Loucy (cell line): Measurements from ENCODE around the gene MUCL3.
A peak's percentile ranks its signal among the peaks of the same experiment; 100 is the strongest.

ENCODE experiments used
- H2AFZ ChIP-seq: fragments of 200-600 bp; sonication (generic); 2 replicates; pipeline ENCODE4 v1.6.0; 2016; ENCODE audit warnings: antibody characterized with exemption, mild to moderate bottlenecking, low read length, moderate library complexity
- H3F3A ChIP-seq: fragments of 200-600 bp; 2 replicates; pipeline ENCODE4 v1.6.0; 2016; ENCODE audit warnings: antibody characterized with exemption, low read depth, mild to moderate bottlenecking
- H3K27me3 ChIP-seq: fragments of 200-600 bp; sonication (generic); 2 replicates; pipeline ENCODE4 v1.6.1; 2014; ENCODE audit warnings: low read length, mild to moderate bottlenecking; ENCODE audit not compliant: insufficient read depth, poor library complexity, severe bottlenecking
- H3K36me3 ChIP-seq: fragments of 200-600 bp; sonication (generic); 2 replicates; pipeline ENCODE4 v1.6.1; 2016; ENCODE audit warnings: low read length; ENCODE audit not compliant: insufficient read depth
- H3K4me1 ChIP-seq: fragments of 200-600 bp; sonication (generic); 2 replicates; pipeline ENCODE4 v1.5.1; 2014; ENCODE audit warnings: low read length, mild to moderate bottlenecking; ENCODE audit not compliant: insufficient read depth, poor library complexity, severe bottlenecking
- H3K4me2 ChIP-seq: fragments of 200-600 bp; sonication (generic); 2 replicates; pipeline ENCODE4 v1.6.0; 2014; ENCODE audit warnings: antibody characterized with exemption, low read length, low read depth, mild to moderate bottlenecking; ENCODE audit not compliant: poor library complexity, severe bottlenecking
- H3K4me3 ChIP-seq: fragments of 200-600 bp; sonication (generic); 2 replicates; pipeline ENCODE4 v1.5.1; 2014; ENCODE audit warnings: low read length, mild to moderate bottlenecking, mixed read lengths; ENCODE audit not compliant: poor library complexity, severe bottlenecking
- H3K79me2 ChIP-seq: fragments of 200-600 bp; sonication (generic); 2 replicates; pipeline ENCODE4 v1.6.1; 2014; ENCODE audit warnings: low read length; ENCODE audit not compliant: insufficient read depth
- H3K9ac ChIP-seq: fragments of 200-600 bp; sonication (generic); 2 replicates; pipeline ENCODE4 v1.6.0; 2014; ENCODE audit warnings: mild to moderate bottlenecking, low read depth, low read length, moderate library complexity; ENCODE audit not compliant: poor library complexity, severe bottlenecking
- H3K9me2 ChIP-seq: fragments of 200-600 bp; sonication (generic); replicated peaks from 2 replicates; pipeline ENCODE4 v1.6.1; 2016; ENCODE audit warnings: low read depth, low read length, mixed read lengths
- H3K9me3 ChIP-seq: fragments of 200-600 bp; sonication (generic); 2 replicates; pipeline ENCODE4 v1.6.1; 2014; ENCODE audit warnings: mild to moderate bottlenecking, antibody characterized with exemption, low read length, low read depth; ENCODE audit not compliant: insufficient read depth
- H4K20me1 ChIP-seq: fragments of 200-600 bp; sonication (generic); 2 replicates; pipeline ENCODE4 v1.6.0; 2014; ENCODE audit warnings: antibody characterized with exemption, low read length, mild to moderate bottlenecking; ENCODE audit not compliant: insufficient read depth, poor library complexity, severe bottlenecking
- EZH2phosphoT487 ChIP-seq: fragments of 200-600 bp; IDR thresholded peaks from 2 replicates; pipeline ENCODE4 v1.6.1; 2018; ENCODE audit warnings: antibody characterized with exemption, mild to moderate bottlenecking, moderate library complexity, borderline replicate concordance
- TF ChIP-seq, protein P1 (sequence below): fragments of 200-600 bp; sonication (generic); conservative IDR thresholded peaks from 2 replicates; pipeline ENCODE4 v1.5.1; 2014; ENCODE audit warnings: mild to moderate bottlenecking, antibody characterized with exemption, low read length

Gene MUCL3

DNA sequence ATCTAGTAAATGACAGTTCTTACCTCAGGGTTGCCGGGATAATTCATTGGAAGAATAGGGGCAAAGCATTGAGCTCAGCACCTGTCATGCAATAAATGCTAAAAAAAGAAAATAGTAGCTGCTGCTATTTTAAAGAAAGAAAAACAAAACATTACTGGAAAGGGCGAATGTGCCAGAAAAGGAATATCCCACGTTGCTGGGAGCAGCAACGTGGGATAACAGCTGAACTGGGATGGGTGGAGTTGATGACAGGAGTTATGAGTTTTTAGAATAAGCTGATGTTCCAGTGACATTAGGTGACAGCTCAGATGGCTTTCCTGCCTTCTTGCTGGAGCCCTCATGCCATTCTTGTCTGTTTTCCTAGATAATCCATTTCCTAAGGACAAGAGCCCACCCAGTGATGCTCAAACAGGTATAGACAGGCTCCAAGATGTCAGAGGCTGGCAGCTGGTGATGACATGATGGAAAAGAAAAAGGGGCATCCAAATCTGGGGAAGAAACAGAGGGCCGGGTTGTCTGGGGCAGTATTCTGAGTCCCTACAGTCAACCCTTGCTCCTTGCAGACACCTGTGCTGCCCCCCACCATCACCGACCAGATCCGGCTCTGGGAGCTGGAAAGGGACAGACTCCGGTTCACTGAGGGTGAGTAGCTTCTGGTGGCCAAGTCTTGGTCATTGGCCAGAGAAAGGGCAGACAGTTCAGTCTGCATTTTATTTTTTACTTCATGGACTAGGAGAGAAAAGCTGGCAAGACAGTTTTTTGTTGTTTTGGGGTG is 27.8 kb upstream of the MUCL3 start:
- H2AFZ ChIP-seq: no peak overlapping the region

GRCh38 chr6:30913721-30914075 is 27.1 kb upstream of the MUCL3 start:
- H3K9me2 ChIP-seq: no peaks in the 10 kb centered on the region
- H3K4me1 ChIP-seq: peaks cover 30% of the 10 kb centered on the region
- H3F3A ChIP-seq: no peaks in the 10 kb centered on the region
- H3K9me3 ChIP-seq: no peaks in the 10 kb centered on the region
- peaks cover 27% of the 10 kb centered on the region for H3K79me2 ChIP-seq
- H3K4me2 ChIP-seq: peak overlapping the region; percentile 93
- no peaks in the 10 kb centered on the region; the same call in 1 of the 2 replicates for H3K36me3 ChIP-seq
- peak overlapping the region; percentile 88 for H3K4me3 ChIP-seq
- TF ChIP-seq, protein P1, sequence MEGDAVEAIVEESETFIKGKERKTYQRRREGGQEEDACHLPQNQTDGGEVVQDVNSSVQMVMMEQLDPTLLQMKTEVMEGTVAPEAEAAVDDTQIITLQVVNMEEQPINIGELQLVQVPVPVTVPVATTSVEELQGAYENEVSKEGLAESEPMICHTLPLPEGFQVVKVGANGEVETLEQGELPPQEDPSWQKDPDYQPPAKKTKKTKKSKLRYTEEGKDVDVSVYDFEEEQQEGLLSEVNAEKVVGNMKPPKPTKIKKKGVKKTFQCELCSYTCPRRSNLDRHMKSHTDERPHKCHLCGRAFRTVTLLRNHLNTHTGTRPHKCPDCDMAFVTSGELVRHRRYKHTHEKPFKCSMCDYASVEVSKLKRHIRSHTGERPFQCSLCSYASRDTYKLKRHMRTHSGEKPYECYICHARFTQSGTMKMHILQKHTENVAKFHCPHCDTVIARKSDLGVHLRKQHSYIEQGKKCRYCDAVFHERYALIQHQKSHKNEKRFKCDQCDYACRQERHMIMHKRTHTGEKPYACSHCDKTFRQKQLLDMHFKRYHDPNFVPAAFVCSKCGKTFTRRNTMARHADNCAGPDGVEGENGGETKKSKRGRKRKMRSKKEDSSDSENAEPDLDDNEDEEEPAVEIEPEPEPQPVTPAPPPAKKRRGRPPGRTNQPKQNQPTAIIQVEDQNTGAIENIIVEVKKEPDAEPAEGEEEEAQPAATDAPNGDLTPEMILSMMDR: no peak
- TF ChIP-seq EZH2phosphoT487: no peak
- peak overlapping the region; percentile 94; the same call in 1 of the 2 replicates for H2AFZ ChIP-seq
- no peaks in the 10 kb centered on the region for H4K20me1 ChIP-seq
- H3K27me3 ChIP-seq: no peaks in the 10 kb centered on the region
- H3K9ac ChIP-seq: no peak overlapping the region

More for the DNA sequence above, 27.8 kb upstream of the MUCL3 start:
- H3K27me3 ChIP-seq: no peaks in the 10 kb centered on the region
- H3K36me3 ChIP-seq: no peaks in the 10 kb centered on the region; the same call in 1 of the 2 replicates
- no peaks in the 10 kb centered on the region for H3F3A ChIP-seq
- no peak overlapping the region for H3K4me3 ChIP-seq
- no peak overlapping the region for H3K4me2 ChIP-seq
- no peaks in the 10 kb centered on the region for H4K20me1 ChIP-seq
- H3K9me3 ChIP-seq: no peaks in the 10 kb centered on the region
- H3K79me2 ChIP-seq: peaks cover 33% of the 10 kb centered on the region
- TF ChIP-seq, protein P1: no peak
- TF ChIP-seq EZH2phosphoT487: no peak
- H3K9ac ChIP-seq: no peak overlapping the region
- H3K4me1 ChIP-seq: peaks cover 25% of the 10 kb centered on the region
- no peaks in the 10 kb centered on the region for H3K9me2 ChIP-seq

GRCh38 chr6:30914076-30914853 is 26.5 kb upstream of the MUCL3 start, which contains the start of gene VARS2:
Gene VARS2, plus strand, starts transcription at chr6:30914238. Its CDS starts 599 bp downstream, at chr6:30914837.
- Histone ChIP-seq H3K79me2 (peaks cover 21% of the 10 kb centered on the region), H3K4me2 (peak within 1 kb of the TSS; percentile 93), H3K9me3 (no peaks in the 10 kb centered on the region), H3K4me1 (peaks cover 28% of the 10 kb centered on the region), H3K36me3 (no peaks in the 10 kb centered on the region; the same call in 1 of the 2 replicates), H3K4me3 (peak within 1 kb of the TSS; percentile 88), H4K20me1 (no peaks in the 10 kb centered on the region), H3K9ac (peak within 1 kb of the TSS; percentile 91), H3K27me3 (no peaks in the 10 kb centered on the region), H3F3A (no peaks in the 10 kb centered on the region), H2AFZ (peak within 1 kb of the TSS; percentile 94), H3K9me2 (no peaks in the 10 kb centered on the region)
- TF ChIP-seq EZH2phosphoT487: no peak
- TF ChIP-seq, protein P1: peak; percentile 27
